Hematopoietic multipotent progenitor cell treated with erythropoietin and hydrocortisone succinate and interleukin-3 and kit ligand, for 4 days (in vitro differentiated cells): ENCODE data around the gene GNAL.
"Not testable (repeated sequence)": the region's sequence is repeated elsewhere in the genome, so short reads cannot be mapped to it uniquely, and the experiment has no call there.

Experiments
- DNase-seq: peaks from one replicate; pipeline ENCODE4 v3.0.0-alpha.2; 2015

The GNAL gene

DNA sequence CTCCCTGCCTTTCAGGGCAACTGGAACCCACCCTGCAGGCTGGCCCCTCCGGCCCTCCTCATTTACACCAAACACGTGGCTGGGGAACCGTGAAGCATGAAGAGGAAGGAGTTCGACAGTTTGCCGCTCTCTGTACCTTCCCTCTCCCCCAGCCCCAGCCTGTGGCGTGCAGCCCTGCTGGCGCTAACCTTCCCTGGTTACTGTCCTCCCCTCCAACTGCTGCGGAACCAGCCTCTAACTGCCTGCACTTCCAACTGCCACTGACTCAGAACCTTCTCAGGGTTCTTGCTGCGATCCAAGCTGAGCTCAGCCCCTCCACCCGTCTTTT lies 19.2 kb upstream of the GNAL start:
- no peak for DNase-seq

DNA sequence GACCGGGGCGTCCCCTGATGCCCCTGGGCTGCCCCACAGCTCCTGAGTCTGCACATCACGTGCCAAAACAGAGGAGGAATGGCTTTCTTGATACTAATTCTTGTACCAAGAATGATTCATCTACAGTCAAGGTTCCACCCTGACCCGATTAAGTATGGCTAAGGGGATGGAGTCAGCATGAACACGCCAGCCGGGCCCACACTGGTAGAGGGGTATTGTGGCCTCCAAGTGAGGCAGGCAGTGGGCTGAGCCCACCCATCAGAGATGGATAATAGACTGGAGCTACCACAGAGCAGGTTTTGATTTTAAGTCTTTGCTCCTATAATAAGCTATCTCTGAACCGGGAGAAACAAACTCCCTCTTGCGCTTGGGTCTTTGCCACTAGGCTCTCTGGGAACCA lies 17.9 kb upstream of the GNAL start:
- no peak for DNase-seq

DNA sequence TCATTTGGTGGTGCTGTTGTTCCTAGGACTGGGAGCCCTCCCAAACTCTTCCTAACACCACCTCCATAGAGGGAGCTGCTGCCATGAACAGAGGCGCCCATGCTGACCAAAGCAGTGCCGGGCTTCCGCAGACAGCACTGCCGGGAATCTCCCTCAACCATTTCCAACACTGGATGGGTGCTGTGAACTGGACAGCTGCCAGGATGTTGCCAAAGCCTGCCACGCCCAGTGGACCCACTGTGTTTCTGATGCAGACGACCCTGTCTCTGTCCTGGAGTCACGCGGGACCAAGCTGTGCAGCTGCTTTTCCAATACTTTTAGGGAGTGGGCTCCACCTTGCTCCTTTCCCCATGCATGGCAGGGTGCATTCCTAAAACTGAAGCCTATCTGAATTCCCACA lies 16.9 kb upstream of the GNAL start:
- DNase-seq, result no peak

DNA sequence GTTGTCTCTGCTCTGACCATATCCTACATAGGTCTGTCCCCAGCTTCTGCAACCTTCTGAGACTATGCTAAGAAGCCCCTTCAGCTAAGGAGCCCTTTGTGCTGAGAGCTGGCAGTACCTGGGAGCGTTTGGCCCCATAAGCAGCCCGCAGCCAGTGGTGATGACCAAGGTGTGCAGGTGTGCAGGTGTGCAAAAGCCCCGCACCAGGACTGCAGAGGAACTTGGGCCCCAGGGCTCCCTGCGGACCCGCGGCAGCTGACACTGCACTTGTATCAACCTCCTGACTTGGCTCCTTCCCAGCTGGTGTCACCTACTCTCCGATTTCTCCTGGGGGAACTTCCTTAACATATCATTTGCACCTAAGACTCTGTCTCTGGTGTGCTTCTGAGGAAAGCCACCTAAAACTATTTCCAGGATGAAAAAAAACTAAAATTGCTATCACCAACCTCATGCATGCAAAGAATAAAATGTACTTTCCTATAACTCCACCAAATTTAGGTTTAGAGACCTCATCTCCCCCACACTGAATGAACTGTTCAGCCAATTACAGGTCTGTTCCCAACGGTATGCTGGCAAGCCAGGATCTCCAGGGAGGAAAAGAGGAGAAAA lies 16.1 kb upstream of the GNAL start:
- no peak for DNase-seq

DNA sequence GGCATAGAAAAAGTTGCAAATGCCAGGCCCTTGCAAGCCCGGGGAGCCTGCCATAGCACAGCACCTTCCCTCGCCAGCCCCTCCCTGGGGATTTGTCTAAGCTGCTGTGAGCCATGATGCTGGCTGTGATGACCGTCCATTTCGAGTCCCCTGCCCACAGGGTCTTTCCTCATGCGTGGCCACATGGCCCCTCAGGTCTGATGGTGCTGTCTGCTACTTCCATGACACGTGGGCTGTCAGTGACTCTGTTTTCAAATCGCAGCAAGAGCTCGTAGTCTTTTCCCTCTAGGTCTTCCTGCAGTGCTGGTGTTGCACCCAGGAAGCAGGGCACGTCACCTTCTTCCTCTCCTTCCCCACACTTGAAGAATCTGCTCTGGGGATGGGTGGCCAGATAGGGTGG lies 15.5 kb upstream of the GNAL start:
- DNase-seq, result no peak

DNA sequence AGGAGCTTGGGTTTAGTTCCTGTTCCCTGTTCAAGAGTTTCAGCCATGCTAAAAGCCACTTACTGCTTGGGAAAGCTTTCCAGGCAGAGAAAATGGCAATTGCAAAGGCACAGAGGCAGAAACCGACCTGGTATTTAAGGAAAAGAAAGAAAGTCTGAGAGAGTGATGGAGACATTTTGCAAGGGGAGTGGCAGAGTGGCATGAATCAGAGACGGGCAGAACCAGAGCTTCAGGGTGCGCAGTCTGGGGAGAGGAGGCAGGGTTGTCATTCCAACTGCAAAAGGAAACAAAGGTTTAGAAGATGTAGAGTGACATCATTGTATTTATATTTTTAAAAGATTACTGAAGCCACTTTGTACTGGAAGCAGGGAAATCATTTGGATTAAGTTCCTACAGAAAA lies 14.9 kb upstream of the GNAL start:
- DNase-seq, result no peak

DNA sequence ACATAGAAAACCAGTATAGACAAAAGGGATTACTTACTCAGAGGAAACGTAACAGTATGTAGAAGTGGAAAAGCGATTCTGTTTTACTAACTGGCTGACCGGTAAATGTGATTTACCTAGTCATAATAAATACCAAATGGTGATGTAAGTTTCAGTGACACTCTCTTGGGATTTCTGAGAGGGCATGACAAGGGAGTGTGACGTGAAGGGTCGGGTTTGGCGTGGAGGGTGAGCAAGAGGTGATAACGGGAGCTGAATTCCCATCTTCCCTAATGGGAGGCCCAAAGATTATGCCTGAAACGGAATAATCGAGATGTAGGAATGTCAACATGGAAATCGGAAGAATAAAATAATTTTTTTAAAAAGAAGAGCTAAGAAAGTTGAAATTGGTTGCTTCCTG lies 12.7 kb upstream of the GNAL start:
- DNase-seq, result no peak

DNA sequence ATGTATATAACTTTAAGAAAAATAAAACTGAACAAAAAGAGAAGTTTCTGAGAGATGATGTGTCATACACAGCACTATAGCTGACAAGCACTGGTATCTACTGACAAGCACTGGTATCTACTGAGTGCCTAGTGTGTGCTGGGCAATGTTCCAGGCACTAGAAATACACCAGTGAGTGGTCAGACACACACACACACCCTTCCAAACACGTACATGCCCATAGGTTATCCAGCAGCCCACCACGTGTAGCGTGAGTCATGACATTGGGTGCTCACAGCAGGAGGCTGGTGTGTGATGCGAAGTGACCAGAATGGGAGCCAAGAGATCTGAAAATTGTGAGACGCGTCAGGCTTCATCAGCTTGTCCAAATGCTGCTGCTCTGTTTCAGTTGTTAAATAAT lies 12.2 kb upstream of the GNAL start:
- peak; percentile 12 for DNase-seq

DNA sequence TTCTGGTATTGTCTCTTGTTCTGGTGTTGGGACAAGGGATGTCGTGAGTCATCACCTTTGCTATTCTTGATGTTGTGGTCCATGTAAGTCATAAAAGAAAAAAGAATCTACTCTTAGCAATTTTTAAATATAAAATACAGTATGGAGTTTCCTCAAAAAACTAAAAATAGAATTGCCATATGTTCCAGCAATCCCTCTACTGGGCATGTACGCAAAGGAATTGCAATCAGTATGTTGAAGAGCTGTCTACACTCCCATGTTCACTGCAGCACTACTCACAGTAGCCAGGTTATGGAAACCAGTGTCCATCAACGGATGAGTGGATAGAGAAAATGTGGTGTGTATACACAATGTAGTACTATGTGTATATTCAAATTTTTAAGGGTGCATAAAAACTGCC lies 10.9 kb upstream of the GNAL start:
- no peak for DNase-seq

DNA sequence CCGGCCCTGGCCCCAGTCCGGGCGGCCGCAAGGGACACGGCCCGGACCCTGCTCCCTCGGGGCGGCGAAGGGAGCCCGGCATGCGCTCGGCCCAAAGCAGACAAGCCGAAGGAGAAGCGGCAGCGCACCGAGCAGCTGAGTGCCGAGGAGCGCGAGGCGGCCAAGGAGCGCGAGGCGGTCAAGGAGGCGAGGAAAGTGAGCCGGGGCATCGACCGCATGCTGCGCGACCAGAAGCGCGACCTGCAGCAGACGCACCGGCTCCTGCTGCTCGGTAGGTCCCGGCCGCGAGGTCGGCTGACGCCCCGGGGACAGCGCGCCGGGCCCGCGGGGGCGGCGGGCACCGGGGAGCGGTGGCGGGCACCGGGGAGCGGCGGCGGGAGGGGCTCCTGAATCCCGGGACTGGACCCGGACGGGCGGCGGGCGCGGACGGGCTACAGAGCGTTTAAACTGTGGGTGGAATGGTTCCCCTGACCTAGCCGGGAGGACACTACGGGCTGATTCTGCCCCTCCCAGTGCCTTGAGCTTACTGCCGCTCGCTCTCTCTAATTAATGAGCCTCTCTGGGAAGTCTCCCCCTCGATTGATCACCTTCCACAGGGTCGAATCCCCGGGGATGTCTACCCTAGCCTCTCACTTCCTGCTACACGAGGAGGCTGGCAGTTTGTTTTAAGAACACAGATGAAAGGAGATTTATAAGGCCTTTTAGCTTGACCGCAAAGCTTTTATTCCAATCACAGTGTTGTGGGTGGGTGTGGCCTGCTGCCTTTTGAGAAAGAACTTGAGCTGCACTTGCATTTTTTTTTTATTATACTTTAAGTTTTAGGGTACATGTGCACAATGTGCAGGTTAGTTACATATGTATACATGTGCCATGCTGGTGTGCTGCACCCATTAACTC lies 853 bp downstream of the GNAL start:
- DNase-seq, result peak; percentile 56

DNA sequence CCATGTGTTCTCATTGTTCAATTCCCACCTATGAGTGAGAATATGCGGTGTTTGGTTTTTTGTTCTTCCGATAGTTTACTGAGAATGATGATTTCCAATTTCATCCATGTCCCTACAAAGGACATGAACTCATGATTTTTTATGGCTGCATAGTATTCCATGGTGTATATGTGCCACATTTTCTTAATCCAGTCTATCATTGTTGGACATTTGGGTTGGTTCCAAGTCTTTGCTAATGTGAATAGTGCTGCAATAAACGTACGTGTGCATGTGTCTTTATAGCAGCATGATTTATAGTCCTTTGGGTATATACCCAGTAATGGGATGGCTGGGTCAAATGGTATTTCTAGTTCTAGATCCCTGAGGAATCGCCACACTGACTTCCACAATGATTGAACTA lies 1.6 kb downstream of the GNAL start:
- DNase-seq, result not testable (repeated sequence)

DNA sequence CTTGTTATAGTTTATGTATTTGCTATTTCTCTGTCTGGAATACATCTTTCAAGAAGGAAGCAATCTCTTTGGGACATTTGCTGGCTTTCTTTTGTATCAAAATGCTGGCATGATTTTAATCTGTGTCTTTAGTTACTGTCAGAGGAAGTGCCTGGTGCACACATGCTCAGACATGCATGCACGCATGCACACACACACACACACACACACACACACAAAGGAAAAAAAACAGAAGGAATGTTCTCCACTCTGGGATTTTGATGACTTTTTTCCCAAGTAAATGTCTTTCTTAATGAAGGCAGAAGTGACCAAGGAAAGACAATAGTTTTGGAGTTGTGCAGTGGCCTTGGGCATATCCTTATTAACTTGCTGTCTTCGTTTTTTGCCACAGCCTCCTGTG lies 6.7 kb downstream of the GNAL start:
- DNase-seq, result no peak

DNA sequence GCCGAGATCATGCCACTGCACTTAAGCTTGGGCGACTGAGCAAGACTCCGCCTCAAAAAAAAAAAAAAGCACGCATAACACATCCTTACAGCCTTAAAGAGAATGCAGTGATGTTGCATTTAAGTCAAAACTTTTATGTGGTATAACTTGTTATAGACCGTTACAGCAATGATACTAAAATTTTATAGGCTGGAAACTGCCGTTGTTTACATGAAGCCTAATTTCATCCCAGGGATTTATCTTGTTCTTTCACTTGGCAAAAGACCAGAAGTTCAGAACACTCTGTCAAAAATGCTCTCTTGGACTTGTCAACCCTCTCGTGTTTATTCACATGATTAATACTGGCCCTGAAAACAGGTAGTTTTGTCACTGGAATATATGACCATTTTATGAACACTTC lies 7.4 kb downstream of the GNAL start:
- DNase-seq, result no peak

DNA sequence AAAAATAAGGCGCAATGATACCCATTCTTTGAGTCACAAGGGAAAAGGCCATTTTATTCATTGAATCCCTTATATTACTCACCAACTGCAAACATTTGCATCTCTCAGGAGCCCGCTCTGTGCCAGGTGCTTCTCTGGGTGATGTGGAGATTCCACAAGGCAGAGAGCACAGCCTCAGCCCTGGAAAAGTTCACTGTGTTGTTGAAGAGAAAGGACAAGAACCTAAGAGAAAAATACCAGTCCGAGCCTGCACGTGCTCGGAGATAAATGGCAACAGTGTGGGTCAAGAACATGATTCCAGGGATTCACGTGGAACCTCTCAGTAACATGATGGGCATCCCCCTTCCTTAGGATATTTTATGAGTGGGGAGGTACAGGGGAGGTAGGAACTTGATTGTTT lies 11.8 kb downstream of the GNAL start:
- DNase-seq, result no peak

DNA sequence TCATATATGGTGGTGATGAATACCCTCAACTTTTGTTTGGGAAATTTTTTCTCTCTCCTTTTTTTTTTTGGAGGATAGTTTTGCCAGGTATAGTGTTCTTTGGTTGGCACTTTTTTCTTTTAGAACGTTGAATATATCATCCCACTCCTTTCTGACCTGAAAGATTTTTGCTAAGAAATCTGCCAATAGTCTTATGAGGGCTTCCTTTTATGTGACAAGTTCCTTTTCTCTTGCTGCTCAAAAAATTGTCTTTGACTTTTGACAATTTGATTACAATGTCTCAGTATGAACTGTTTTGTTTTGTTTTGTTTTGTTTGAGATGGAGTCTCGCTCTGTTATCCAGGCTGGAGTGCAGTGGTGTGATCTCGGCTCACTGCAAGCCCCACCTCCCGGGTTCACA lies 21.5 kb downstream of the GNAL start:
- DNase-seq, result no peak

DNA sequence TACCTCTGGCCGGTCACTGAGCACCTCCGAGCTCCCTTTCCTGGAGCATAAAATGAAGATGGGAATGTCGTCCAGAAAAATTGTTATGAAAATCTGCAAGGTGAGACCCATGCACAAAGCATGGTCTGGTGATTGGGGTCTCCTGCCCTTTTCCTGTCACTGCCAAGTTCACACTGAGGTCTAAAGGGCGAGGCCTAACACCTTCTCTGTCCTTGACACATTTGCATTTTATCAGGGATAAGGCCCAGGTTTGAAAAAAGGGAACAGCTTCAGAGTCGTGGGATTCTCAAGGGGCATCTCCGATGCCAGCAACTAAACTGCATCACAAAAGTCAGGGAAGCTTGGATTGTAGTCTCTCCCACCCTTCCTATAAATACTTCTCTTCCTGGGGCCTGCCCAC lies 24.7 kb downstream of the GNAL start:
- no peak for DNase-seq

DNA sequence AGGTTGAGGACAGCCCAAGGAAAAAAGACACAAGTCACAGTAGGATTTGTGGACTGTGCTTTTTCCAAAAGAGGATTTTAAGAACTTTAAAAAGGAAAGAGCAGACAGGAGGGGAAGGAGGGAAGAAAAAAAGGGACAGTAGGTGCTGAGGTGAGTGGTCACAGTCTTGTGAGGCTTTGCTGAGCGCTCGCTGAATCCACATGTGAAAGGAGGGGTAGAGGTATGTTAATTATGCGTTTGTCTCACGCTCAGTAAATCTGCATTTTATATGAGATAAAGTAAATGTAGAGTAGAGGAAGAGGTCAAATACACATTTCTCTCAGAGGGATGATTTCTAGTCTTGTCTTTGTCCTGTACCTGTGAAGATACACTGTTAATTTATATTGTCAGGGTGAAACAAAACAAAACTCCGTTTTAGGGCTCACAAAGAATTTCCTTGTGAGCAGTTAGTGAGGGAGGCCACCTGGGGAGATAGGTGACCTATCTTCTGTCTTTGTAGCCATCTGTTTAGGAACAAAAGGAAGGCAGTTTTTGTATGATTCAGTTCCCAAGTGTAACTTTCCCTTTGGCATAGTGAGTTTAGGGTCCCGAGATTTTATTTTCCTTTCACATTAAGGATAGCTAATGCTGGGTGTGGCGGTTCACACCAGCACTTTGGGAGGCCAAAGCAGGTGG lies 25.3 kb downstream of the GNAL start:
- no peak for DNase-seq

DNA sequence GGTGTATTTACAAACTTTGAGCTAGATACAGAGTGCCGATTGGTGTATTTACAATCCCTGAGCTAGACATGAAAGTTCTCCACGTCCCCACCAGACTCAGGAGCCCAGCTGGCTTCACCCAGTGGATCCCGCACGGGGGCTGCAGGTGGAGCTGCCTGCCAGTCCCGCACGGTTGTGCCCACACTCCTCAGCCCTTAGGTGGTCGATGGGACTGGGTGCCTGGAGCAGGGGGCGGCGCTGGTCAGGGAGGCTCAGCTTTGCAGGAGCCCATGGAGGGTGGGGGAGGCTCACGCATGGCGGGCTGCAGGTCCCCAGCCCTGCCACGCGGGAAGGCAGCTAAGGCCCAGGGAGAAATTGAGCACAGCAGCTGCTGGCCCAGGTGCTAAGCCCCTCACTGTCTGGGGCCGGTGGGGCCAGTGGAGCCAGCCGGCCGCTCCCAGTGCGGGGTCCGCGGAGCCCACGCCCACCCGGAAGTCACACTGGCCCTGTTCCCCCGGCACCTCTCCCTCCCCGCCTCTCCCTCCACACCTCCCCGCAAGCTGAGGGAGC lies 27.8 kb downstream of the GNAL start:
- DNase-seq, result not testable (repeated sequence)

DNA sequence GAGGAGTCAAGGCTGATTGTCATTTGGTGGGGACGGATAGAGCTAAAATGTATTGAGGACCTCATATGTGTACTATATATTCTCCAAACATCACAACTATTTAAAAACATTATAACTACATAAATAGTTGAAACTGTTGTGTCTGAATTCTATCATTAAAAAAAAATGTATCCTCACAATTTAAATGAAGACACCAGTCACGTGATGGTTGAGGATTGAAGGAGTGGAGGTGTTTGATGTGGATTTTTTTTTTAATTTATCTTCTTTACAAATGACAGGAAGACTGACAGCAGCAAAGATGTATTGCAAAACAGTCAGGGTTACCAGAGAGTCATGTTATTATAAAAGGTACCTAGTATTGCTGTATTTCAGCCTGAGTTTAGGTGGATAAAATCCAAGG lies 30.0 kb downstream of the GNAL start:
- no peak for DNase-seq

DNA sequence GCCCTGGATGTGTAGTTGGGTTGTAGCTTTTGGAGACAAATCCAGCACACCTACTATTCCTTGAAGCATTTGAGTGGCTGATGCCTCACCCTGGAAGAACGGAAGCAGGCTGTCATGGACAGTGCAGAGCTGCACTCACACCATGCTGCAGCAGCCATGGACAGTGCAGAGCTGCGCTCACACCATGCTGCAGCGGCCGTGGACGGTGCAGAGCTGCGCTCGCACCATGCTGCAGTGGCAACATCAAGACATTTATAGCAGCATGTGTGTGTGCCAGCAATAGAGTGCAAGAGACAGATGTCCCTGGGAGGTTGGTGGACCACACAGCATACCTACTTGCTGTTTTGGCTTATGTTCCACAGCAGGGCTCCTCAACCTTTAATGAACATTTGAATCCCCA lies 30.6 kb downstream of the GNAL start:
- DNase-seq, result no peak

DNA sequence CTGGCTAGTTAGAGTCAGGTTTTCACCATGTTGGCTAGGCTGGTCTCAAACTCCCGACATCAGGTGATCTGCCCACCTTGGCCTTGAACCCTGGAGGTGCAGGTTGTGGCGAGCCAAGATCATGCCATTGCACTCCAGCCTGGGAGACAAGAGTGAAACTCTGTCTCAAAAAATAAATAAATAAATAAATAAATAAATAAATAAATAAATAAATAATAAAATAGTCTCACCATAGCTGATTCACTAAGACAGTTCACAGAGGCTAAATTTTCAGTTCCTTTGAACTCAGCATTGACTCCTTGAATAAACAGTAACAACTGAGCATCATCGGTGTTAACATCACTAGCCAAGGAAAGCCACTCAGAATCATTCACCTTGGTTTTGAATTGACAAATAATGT lies 32.7 kb downstream of the GNAL start:
- DNase-seq, result no peak

DNA sequence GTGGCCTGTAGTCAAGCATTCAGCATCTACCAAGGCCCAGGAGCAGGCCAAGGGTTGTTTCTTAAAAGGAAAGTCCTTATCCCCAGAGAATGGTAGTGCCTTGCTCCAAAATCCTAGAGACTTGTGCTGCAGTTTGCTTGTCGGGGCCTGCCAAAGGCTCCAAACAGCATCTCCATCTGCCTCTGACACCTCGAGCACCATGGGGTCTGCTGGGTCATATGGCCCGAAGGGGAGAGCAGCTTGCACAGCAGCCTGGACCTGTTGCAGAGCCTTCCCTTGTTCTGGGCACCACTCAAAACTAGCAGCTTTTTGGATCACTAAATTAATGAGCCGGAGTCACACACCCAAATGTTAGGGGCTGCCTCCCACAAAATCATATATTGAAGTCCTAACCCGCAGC lies 35.7 kb downstream of the GNAL start:
- no peak for DNase-seq

DNA sequence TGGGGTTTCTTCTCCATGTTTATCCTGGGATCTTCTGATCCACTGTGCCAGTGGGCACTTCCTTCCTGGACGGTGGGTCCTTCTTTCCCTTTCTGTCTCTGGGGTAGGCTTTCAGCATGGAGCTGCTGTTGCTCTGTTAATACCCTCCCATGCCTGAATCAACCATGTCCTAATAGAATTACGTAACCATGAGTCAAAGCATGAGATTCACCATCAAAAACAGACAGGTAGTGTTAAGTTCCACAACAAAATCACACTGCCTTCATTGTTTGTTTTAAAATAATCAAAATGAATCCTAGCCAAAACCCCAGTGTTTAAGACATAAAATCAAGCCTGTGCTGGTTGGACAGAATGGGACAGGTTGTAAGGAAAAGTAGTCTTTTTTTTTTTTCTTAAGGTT lies 37.5 kb downstream of the GNAL start:
- no peak for DNase-seq

DNA sequence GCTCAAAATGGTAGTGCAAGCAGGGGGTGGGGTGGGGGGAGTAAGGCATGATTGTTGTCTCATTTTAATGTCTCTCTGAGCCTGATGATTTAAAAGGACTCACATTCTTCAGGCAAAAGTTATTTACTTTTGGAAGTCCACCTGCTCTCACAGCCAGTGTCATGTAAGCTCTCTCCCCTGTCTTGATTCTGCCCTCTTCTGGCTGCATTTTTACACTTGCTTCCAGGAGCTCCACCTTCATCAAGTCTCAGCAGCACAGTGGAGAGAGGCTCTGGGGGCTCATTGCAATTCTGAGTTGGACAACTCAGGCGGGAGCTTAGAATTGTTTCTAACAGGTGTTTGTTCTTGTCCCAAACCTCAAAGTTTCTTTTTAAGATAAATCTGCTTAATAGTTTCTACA lies 39.2 kb downstream of the GNAL start:
- peak; percentile 41 for DNase-seq
